ENCODE data around the gene ITPR1.
"Not testable (repeated sequence)": the region's sequence is repeated elsewhere in the genome, so short reads cannot be mapped to it uniquely, and the experiment has no call there.

The ITPR1 gene

DNA sequence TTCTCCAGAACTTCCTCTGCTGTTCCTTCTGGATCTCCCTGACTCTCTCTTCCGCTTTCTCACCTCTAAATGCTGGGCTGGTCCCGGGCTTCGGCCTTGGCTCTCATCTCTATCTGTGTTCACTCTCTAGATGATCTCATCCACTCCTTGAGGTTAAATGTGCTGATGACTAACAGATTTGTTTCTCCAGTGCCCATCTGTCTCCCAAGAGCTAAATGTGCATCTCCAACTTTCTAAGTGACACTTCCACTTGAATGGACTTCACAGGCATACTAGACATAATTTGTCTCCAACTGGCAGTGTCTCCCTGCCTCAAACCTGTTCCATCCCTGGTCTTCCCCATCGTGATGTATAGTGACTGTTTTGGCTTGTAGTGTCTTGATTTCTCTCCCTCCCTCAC, 95.3 kb downstream of the ITPR1 start:
- DNase-seq (ENCODE audit: extremely low read depth in 1 of 2, low read depth in 1 of 2): no peak

DNA sequence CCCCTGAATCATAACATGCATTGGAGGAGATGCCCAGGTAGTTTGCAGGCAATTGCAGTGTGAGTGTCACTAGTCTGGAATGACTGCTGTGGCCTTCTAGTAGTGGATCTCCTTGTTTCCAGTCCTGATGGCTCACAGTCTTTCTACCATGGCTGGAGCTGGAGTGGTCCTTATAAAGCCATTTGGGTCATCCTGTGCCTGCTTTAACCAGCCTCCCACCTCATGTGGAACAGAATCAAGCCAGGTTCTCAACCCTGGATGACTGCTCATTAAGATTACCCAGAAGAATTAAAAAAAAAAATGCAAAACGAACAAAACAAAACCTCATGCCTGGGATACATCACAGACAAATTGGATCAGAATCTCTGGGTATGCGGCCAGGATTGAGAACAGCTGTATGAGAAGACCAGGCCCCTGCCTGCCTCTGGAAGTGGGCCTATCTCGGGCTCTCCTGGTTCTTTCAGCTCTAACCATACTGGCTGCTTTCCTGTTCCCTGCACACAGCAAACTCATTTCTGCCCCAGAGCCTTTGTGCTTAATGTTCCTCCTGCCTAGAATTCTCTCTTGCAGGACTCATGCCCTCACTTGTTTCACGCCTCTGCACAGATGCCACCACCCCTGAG, 96.4 kb downstream of the ITPR1 start:
- no peak for DNase-seq (ENCODE audit: extremely low read depth in 1 of 2, low read depth in 1 of 2)

- DNase-seq (ENCODE audit: extremely low read depth in 1 of 2, low read depth in 1 of 2): not testable (repeated sequence)
Observed at GRCh38 chr3:4590849-4591248, 97.7 kb downstream of the ITPR1 start.

DNA sequence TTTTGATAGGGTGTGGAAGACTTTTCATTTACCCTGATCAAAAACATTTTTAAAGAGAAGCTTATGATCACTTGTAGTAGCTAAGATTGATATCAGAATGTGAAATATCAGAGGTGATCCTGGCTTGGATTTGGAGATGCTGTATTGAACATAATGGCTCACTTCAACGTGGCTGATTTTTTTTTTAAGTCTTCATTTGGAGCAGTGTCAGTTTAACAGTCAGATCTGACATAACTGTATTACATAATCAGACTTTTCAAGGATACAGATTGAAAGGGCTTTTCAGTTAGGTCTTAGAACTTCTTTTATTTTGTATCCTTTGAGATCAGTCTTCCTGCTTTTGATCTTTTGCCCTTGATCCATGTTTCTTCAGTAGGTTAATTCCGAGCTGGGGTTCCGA, 98.5 kb downstream of the ITPR1 start:
- no peak for DNase-seq (ENCODE audit: extremely low read depth in 1 of 2, low read depth in 1 of 2)

- DNase-seq (ENCODE audit: extremely low read depth in 1 of 2, low read depth in 1 of 2): no peak
Observed at GRCh38 chr3:4593014-4593413, 99.9 kb downstream of the ITPR1 start.

DNA sequence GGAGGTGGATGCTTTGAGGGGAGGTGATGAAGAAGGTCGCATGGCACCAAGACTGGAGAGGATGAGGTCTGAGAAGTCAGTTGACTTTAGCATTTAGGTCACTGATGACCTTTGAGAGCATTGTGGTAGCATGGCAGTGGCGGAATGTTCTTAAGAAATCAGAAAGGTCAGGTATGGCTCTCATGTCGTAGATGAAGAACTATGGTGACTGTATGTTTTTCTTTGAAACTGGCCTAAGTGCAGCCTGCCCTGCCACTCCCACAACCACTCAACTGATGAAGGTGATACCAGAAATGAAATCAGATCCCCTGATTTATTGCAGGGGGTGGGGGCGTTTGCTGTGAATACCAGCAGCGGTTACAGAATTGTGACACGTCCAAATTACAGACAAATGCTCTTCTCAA, 102.6 kb downstream of the ITPR1 start:
- DNase-seq (ENCODE audit: extremely low read depth in 1 of 2, low read depth in 1 of 2): no peak

- no peak for DNase-seq (ENCODE audit: extremely low read depth in 1 of 2, low read depth in 1 of 2)
Observed at GRCh38 chr3:4596612-4597011, 103.5 kb downstream of the ITPR1 start.

DNA sequence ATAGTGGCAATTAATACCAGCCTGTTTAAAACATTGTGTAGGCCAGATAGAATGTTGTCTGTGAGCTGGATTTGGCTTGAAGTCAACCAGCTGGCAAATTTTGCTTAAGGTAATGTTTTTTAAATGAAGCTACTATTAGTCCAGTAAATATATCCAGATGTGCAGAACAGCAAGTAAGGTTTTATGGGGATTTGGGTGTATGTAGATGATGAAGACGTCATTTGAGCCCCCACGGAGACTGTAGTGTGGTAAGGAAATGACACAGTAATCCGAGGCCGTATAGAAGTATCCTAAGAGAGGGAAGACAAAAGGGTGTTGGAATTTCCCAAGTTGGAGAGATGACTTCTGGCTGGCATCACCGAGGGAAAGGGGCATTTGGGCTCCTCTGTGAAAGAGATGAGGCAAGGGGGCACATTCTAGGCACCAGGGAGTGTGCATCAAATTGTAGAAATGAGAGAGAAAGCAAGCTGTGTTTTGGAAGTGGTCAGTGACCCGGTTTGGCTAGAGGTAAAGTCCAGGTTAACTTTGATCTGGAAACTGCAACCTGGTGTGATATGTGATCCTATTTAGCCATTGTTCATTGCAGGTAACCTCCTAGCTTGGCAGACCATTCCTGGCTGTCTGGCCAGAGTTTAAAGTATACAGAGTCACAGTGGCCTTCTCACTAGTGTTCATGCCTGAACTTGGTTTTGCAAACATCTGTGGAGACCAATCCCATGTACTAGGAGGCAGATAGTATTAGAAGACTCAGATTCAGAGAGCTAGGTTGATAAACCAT, 104.2 kb downstream of the ITPR1 start:
- DNase-seq (ENCODE audit: extremely low read depth in 1 of 2, low read depth in 1 of 2): no peak

- DNase-seq (ENCODE audit: extremely low read depth in 1 of 2, low read depth in 1 of 2): not testable (repeated sequence)
Observed at GRCh38 chr3:4598232-4598631, 105.1 kb downstream of the ITPR1 start.

GRCh38 chr3:4599612-4600011, 106.5 kb downstream of the ITPR1 start:
- no peak for DNase-seq (ENCODE audit: extremely low read depth in 1 of 2, low read depth in 1 of 2)

DNA sequence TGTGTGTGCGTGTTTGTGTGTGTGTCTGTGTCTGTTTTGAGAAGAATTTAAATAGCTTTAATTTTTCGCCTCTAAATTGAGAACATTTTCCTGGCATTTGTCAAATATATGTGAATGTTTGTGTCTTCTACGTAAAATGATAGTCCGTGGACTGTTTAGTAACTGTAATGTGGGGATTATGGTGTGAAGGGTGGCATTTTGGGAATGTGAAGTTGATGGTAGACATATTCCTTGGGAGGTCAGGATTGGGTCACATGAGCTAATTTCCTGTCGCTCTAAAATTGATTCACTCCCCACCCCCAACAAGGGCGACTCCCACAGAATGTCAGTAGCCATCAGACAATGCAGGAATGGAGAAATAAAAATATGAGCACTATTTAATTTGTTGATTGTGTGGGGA, 107.3 kb downstream of the ITPR1 start:
- DNase-seq (ENCODE audit: extremely low read depth in 1 of 2, low read depth in 1 of 2): no peak

- DNase-seq (ENCODE audit: extremely low read depth in 1 of 2, low read depth in 1 of 2): no peak
Observed at GRCh38 chr3:4601892-4602291, 108.7 kb downstream of the ITPR1 start.

DNA sequence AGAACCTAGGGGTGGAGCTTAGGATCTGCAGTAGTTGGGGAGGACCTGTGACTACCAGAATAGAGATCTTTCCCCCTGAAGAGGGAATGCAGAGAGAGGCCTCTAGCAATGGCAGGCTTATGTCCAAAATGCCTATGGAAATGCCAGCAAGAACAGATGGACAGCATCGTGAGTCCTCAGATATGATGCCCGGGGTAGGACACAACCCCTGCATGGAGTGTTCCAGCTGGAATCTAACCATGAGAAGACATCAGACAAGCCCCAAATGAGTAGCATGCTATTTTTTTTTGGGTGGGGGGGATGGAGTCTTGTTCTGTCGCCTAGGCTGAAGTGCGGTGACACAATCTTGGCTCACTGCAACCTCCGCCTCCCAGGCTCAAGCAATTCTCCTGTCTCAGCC, 111.5 kb downstream of the ITPR1 start:
- no peak for DNase-seq (ENCODE audit: extremely low read depth in 1 of 2, low read depth in 1 of 2)

DNA sequence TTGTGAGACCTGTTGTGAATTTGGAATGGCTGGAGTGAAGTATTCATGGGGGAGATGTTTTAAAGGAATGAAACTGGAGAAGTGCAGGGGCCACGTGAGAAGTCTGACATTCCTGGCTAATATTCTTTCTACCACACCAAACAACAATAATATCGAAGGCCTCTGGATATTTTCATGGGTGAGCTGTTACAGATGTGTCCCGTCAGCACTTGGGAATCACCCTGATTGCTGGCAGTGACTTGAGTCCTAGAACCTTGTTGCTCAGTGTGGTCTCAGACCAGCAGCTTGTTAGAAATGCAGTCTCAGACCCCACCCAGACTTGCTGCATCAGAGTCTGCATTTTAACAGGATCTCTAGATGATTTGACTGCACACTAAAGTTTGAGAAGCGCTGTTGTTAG, 113.8 kb downstream of the ITPR1 start:
- no peak for DNase-seq (ENCODE audit: extremely low read depth in 1 of 2, low read depth in 1 of 2)

DNA sequence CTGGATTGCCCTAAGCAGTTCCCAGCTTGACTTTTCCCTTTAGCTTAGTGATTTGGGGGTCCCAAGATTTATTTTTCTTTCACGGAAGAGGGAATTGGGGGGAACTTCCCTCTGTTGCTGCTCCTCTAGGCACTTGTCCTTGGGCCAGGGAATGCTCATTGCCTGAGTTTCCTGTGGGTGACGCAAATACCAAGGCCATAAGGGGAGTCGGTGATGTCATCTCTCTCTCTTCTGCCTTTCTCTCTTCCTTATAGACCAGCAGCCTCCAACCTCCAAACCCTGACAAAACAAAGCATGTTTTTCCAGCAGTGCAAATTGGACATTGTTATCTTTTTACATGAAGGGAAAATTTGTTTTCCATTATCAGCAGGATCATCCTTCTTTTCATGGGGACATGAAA, 120.2 kb downstream of the ITPR1 start:
- no peak for DNase-seq (ENCODE audit: extremely low read depth in 1 of 2, low read depth in 1 of 2)

DNA sequence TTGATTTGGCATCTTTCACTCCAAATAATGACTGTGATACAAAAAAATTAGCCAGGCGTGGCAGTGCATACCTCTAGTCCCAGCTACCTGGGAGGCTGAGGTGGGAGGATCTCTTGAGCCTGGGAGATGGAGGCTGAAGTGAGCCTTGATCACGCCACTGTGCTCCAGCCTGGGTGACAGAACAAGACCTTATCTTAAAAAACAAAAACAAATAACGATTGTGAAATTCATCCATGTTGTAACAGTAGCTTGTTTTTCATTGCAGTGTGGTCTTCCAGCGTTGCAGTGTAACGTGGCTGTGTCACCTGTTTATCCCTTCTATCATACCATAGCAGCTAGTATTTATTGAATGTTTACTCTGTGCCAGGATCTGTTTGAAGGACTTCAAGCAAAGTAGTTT, 120.9 kb downstream of the ITPR1 start:
- DNase-seq (ENCODE audit: extremely low read depth in 1 of 2, low read depth in 1 of 2): no peak

GRCh38 chr3:4614927-4615326, 121.8 kb downstream of the ITPR1 start:
- DNase-seq (ENCODE audit: extremely low read depth in 1 of 2, low read depth in 1 of 2): no peak

- DNase-seq (ENCODE audit: extremely low read depth in 1 of 2, low read depth in 1 of 2): no peak
Observed at GRCh38 chr3:4615750-4616149, 122.6 kb downstream of the ITPR1 start.

- DNase-seq (ENCODE audit: extremely low read depth in 1 of 2, low read depth in 1 of 2): no peak
Observed at GRCh38 chr3:4623421-4623999, 130.4 kb downstream of the ITPR1 start.

DNA sequence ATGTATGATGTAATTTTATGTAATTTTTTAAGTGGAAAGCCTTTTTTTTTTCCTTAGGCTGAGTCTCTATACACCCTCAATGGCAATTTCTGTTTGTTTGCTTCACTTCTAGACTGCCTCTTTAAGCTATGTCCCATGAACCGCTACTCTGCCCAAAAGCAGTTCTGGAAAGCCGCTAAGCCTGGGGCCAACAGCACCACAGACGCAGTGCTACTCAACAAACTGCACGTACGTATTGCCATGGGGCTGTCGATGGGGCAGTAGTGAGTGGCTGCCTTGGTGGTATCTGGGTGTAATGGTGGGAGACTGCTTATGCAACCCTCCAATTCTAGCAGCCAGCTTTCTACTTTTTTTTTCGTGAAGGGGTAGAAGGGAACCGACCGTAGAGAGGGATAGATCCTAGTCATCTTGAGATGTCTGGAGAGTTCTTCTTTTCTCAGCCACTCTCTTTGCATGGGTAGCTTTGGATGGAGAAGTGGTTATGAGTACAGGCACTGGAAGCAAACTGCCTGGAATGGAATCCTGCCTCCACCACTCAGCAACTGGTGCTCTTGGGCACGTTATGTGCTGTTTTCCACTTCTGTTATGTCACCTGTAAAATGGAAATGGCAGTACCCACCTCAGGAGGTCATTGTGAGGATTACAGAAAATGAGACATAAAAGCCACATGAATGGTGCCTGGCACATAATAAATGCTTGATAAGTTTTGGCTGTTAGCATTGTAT, 134.7 kb downstream of the ITPR1 start:
- no peak for DNase-seq (ENCODE audit: extremely low read depth in 1 of 2, low read depth in 1 of 2)

DNA sequence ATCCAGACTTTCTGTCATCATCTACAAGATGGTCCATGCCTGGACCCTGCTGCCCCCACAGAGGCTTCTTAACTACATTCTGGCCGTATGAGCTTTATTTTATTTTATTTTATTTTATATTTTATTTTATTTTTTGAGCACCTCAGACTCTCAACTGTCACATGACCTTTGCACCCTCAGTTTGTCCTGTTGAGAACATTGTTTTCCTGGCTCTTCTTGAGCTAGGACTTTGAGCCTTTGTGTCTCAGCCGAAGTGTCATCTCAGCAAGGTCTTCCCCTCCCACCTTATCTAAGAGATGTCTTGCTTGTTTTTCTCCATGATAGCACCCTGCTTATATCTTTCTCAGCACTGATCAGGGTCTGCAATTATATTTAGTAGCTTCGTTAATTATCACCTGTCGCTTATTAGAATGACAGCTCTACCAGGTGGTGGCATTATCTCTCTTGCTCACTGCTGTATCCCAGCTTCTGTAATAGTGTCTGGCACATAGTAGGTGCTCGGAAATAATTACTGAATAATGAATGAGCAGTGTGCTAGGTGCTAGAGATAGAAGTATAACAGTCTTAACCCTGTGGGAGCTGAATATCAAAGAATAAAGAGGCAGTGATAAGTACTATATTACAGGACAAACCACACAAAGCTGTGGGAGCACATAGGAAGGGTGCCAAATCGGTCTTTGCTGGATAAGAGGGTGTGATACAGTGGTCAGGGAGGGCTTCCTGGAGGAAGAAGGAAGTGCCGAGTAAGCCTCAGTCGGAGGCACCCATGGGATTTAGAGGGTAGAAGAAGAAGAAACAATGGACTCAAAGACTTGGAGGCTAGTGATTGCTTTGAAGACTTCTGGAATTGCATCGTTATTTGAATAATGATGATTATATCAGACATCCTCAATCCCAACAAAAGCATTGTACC, 136.2 kb downstream of the ITPR1 start:
- no peak for DNase-seq (ENCODE audit: extremely low read depth in 1 of 2, low read depth in 1 of 2)
